Stimulated activated CD8-positive, alpha-beta memory T cell treated with anti-CD3 and anti-CD28 coated beads, Interleukin-7, amount 100 ng/mL, for 4 hours (primary cell): ENCODE results near the gene IL25.

Experiments used
- DNase-seq, 2 donors: peaks; one replicate each; pipeline ENCODE4 v3.0.0-alpha.2; 2020; ENCODE audit warnings: low read depth in 2 of 2

IL25 gene

DNA sequence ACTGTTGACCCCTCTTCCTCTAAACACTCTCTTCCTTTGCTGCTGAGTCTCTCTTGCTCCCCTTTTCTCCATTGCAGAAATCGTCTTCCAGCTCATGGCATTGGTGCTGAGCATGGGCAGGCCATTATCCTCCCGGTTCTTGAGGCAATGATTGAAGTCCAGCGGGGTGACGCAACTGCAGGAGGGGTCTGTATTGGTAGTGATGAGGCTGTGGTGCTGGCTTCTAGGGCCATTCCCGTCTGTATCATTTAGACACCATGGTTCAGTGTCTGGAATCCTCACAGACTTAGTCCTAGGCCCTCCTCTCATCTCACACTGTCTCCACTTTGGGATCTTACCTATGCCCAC lies 19.2 kb upstream of the IL25 start:
- no peak for DNase-seq

DNA sequence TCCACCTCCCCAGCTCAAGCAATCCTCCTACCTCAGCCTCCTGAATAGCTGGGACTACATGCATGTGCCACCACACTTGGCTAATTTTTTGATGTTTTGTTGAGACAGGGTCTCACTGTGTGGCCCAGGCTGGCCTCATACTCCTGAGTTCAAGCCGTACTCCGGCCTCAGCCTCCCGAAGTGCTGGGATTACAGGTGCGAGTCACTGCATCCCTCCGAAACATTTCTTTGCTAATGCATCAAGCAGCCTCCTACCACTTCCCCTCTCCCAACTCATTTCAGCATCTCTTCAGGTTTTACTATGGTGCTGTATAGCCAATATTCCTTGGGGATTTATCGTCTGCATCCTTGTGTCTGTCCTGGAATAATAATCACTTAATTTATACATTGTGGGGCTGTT lies 17.6 kb upstream of the IL25 start:
- no peak for DNase-seq

DNA sequence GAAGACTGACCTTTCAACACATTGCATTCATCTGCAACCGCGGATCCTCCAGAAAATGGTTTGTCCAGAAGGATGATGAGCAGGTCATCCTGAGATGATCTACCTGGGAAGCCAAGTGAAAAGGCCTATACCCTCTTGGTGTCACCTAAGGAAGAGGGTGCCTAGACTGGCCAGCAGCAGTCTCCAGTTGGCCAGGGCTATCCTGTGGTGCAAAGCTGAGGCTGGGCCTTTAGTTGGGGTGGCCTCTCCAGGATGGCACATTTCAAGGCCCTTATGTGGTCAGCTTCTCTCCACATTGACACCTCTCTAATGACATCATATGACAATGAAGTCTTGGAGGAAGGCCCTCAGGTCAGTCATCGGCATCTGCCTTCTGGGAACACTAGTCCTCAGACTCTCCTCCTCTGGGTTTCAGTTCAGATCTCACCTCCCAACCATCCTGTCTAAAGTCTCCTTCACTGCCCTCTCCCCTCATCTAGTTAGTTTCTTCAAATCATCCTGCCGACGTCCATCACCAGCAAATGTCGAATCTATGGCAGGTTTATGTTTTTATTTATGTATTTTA lies 16.7 kb upstream of the IL25 start:
- no peak for DNase-seq

DNA sequence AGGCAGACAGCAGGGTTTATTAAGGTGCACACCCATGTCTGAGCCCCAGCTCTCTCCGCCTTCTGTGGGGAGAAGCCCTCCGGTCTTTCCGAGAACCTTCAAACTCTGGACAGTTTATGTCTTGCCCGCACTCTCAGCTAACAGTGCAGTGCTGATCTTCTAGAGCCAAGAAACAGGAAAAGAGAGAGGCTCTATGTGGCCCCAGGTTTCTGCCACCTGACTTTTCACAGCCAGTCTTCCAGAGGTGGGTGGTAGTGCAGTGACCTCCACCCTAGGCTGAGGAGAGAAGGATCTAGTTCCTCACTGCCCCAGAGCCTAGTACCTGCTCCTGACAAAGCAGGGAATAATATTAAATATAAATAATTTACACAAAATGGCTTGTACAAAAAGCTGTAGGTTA lies 15.9 kb upstream of the IL25 start:
- no peak for DNase-seq

DNA sequence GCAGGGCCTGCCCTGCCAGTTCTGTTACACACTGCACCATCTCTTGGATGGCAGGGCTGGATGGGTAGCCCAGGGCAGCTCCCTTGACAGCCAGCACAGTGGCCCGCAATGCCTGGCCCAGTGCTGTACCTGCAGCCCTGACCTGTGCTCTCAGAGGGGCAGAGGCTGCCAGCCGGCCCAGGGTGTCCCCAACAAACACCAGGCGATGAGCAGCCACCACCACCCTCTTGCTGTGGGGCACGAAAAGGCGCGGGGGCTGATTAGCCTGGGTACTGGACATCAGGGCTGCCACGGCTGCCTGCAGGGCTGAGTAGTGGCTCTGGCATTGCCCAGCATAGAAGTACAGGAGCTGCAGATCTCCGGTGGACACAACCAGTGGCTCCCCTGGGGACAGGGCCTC lies 15.3 kb upstream of the IL25 start:
- no peak for DNase-seq

DNA sequence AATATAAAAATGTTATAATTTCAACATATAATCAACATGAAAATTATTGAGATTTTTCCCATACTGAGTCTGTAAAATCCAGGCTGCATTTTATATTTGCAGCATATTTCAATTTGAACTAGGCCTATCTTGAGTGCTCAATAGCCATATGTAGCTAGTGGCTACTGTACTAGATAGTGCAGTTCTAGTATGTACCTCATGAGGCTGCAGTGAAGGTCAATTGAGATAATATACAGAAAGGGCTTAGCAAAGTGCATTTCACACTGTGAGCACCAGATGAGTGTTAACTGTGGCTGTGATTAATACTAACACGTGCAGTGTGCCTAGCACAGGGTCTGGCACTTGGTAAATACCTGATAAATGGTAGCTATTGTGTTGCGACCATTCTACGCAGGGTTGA lies 14.6 kb upstream of the IL25 start:
- DNase-seq: no peak

DNA sequence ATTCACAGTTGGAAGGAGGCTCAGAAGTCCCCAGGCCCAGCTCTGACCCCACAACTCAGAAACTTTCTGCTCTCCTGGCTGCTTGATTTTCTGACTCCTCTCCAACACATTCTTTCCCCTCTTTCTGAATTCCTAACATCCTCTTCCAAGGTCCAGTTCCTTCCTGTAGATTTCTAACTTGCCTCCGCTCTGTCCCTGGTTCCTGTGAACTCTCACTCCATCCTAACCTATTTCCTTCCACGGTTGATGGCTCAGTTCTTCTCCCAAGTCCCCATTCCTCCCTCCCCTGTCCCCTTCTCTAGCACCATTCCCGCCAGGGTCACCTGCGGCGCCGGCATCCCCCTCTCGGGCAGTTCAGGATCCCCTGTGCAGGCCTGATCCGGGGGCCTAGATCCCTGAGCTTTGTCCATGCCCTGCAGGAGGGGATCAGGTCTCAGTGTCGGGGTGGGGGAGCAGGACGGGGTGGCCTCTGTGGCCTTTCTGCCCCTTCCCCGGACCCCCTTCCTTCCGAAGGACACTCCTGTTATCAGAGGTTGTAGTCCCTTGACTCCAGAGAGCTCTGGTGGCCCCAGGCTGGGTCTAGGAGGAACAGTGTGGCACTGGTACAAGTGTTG lies 13.9 kb upstream of the IL25 start:
- no peak for DNase-seq

DNA sequence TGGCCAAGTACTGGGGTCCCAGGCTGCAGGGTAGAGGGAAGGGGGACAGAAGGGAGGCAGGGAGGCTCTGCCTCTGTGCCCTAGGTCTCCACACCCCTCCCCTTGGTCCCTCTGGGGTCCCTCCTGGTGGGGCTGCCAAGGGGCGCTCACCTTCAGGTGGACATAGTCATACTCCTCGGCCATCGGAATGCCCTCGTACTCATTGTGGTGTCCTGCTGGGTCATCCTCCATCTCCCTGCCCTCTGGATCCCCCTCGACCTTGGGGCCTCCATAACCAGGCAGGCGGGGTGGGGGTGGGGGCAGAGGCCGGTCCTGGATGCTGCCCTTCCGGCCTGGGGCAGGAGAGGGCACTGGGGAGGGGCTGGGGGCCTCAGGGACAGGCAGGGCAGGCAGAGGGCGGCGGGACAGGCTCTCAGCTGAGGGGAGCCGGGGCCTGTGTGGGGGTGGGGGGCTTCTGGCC lies 13.4 kb upstream of the IL25 start:
- no peak for DNase-seq

DNA sequence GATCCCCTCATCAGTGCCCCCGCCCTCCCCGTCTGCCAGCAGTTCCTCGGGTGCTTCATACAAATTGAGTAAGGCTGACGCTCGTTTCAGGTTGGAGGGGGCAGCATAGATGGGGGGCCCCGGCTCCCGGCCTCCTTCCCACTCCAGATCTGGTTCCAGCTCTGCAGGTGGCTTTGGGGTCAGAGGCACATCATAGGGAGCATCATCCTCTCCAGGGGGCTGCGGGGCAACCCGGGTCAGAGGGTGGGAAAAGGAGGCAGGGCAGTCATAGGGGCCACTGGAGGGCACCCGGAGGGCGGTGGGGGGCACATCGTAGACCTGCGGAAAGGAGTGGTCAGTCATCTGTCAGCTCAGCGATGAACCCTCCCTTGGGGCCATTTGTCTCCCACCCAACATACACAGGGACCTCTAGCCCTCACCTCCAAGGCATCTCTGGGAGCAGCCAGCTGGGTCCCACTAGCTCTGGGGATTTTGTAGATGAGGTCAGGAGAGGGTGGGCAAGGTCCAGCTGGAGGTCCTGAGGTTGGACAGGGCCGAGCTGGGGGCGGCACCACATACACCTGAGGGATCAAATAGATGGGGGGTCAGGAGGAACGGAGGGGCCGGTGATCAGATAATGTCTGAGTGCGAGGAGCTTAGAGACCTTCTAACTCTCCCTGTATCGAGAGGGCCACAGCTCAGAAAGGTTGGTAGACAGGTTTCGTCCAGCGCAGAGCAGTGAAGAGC lies 12.7 kb upstream of the IL25 start:
- DNase-seq: no peak

DNA sequence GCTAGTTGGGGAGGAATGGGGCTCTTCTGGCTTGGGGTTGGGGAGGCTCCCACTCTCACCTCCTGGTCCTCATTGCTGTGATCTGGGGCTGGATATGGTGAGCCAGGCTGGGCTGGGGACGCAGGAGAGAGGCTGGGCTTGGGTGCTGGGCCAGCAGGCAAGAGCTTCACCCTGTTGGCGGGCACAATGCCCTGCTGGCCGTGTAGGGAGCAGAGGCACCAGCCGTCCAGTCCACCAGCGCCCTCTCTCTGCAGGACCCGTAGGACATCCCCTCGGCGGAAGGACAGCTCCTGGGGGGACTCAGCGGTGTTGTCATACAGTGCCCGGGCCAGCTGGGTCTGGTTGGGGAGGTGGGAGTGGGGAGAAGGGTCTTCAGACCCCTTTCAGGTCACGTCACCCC lies 12.1 kb upstream of the IL25 start:
- DNase-seq: no peak

DNA sequence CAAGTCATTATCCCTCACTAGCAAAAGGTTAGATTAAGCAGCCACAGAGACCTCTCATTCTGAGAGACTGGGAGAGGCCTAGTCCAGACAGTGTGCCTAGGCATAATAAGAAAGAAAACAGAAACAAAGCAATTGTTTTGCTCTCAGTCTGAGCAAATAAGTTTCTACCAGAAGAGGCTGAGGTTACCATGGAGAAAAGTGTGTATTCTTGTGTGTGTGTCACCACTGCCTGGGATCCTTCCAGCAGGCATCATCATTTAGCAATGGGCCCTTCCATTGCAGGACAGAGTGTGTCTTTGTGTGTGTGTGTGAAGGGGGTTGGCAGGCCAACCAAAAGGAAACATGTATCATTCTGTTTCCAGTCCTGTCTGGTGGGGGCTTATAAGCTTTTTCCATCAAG lies 11.3 kb upstream of the IL25 start:
- DNase-seq: no peak

DNA sequence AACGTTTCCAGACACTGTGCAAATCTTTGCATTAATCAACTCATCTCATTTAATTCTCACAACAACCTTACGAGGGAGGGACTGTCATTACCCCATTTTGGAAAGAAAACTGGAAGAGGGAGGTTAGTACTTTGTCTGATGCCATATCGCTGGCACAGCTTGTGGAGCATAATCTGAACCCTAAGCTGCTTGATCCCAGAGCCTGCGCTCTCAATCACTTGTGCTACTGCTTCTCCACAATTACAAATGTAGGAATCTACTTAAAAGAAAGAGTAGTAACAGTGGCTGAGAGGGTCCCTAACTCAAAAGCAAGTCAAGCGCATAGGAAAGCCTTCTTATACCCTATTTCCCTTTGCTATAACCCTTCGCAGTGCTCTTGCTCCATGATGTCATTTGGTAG lies 10.8 kb upstream of the IL25 start:
- no peak for DNase-seq

DNA sequence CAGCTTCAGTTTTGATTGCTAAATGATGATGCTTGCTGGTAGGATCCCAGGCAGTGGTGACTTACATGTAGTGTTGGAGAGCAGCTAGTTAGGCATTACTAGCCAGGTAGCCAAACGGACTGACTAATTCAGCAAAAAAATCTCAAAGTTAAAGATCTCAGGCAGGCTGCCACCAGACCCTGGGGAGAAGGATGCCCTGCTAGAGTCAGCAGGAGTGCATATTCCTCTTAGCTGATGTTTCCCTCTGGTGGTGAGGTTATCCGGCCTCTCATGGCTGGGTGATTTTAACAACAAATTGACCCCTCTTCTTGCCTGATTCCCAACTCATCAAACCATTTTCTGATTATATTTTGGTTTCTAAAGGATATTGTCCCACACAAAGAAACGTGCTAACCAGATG lies 10.4 kb upstream of the IL25 start:
- no peak for DNase-seq

DNA sequence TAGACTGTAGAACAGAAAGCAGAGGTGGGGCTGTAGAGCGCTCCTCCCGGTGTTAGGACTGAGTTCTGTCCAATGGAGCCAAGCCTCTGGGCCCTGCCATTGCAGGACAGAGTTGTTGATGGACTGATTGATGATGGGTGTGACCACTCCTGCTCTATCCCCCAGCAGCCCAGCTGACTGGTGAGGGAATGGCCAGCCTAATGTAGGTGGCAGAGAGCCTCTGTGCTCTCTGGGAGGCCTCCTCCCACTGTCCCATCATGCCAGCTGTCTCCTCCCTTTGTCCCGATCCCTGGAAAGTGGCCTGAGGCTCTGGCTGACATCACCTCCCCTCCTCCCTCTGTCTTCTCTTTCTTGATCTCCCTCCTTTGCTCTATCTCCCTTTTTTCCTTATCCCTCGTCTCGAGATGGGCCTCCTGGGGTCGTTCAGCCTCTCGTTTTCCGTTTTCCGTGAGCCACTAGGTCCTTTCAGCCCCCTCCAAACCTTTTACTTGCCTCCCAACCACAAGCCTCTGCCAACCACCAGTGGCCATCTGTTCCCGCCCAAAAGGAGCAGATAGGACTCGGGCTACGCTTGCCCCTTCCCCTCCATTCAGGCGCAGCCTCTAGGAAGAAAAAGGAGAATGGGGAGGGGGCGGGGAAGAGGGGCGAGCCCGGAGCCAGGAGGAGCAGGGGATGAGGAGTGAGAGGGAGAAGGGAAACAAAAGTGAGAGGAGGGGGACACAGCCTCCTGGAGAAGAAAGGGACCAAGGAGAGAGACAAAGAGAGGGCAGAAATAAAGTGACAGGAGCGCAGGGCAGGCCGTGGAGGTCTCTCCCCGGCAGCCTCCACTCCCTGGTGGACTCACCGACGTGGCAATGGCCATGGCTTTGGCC lies 8.2 kb upstream of the IL25 start:
- no peak for DNase-seq

DNA sequence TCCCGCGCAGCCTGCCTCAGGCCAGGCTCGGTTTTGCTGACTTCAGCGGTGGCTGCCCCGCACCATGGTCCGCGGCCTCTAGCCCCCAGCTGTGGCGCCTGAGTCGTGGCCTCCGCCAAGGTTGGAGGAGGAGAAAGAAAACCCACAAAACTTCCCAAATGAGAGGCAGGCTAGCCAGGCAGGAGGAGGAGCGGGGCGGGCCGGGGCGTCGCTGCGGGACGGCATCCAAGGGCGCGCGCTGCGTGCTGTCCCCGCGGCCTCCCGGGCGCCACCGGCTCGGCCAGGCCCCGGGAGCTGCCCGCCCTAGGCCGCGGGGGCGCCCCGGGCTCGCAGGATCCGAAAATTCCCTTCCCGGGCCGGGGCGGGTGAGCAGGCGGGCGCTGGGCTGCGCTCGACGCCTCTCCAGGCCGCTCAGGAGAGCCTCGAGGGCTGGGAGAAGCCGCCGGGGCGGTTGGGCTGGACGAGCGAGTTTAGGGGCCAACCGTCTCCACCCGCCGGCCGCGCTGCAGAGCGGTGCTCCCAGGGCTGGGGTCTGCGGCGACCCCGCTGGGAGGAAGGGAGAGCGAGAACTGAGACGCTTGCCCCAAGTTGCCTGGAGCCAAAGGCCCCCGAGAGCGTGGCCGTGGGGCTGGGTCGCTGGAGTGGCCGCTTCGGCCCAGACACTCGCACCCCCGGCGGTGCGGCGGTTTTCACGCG lies 7.4 kb upstream of the IL25 start, which contains the start of gene EFS:
TSS of gene EFS (minus strand) at position 137 of the 696 bp plus-strand sequence. CDS start 147 bp downstream, outside the sequence.
- no peak for DNase-seq

DNA sequence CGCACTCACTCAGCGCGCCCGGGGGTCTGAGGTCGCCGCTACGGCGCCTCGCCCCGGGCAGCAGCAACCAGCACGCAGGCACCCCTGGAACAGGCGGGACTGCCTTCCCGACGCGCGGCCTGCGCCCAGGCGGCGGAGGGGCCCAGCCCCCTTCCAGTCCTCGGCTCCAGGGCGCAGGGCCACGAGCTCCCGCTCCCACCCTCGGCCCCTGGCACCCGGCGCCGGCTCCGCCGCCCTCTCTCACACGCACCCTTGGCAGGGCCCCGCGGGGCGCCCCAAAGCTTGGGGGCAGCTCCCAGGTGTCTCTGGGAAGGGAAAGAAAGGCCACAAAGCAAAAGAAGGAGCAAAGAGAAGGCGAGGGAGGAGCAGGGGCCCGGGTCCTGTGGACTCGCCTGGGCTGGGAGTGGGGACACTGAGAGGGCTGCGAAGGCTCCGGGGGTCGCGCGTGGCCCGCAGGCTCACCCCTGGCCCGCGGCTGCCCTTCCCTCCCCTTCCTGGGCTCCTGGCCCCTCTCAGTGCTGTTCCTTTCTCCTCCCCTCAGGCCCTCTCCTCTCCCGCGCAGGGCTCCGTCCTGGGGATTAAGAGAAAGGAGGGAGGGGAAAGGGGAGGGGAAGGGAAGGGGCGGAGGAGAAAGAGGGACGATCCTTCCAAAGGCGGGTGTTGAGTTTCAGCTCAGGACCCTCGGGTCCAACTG lies 6.7 kb upstream of the IL25 start:
- DNase-seq: no peak

DNA sequence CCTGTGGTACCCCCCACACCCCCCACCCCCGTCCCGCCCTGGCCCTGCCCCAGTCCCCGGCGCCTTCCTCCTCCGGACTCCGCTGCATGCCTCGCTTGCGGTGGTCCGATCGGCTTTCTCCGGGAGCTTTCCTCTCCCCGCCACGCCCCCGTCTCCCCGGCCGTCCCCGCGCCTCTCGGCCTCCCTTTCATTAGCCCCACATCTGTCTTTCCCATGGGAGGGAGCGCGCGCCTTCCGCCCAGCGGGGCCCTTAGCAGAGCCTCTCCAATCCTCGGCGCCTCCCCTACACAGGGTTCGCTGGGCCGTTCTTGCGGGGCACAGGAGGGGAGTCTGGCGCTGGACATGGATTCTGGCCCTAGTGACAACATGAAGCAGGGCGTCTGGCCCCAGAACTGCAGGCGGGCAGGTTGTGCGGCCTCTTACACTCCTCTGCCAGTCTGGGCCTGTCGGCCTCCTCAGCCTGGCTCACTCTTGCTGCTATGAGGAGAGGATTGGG lies 6.1 kb upstream of the IL25 start:
- DNase-seq: no peak

DNA sequence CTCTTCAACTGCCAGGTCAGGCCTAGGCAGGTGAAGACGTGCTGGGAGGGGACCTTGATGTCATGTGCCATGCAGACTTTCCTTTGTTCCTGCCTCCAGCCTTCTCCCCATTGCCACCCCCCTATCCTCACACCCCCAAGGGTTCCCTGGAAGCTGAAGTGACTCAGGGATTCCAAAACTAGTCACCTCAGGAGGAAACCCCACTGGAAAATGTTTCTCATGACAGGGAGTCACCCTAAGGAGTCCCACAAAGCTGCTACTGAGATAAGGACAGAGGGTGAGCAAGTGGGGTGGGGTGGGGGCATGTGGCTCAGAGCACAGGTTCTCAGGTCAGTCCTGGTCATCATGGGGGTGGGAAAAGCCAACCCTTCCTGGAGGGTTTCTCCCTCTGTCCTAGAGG lies 2.4 kb upstream of the IL25 start:
- DNase-seq: no peak

DNA sequence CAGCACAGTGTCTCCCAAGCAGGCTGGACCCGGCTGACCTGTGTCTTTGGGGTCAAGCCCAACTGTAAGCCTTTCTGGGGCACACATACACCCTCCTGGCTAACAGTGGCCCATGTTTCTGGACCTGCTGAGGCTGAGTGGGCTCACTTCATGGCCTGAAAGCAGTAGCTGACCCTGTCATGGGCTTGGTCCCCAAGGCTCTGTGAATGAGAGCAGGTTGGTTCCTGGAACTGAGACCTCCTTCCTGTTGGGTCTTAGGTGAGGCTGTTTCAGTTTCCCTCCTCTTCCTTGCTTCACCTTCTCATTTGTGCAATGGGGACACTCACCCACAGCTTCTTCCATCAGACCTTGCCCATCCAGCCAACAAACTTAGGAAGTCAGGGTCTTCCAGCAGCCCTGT lies 744 bp upstream of the IL25 start:
- no peak for DNase-seq

DNA sequence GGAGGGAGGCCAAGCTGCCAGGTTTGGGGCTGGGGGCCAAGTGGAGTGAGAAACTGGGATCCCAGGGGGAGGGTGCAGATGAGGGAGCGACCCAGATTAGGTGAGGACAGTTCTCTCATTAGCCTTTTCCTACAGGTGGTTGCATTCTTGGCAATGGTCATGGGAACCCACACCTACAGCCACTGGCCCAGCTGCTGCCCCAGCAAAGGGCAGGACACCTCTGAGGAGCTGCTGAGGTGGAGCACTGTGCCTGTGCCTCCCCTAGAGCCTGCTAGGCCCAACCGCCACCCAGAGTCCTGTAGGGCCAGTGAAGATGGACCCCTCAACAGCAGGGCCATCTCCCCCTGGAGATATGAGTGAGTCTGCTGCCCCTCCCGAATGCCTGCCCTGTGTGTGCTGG lies 432 bp downstream of the IL25 start:
- no peak for DNase-seq
